Stomach (tissue), 4 donors: Measurements from ENCODE around the gene CFAP77.

Experiments used
- CTCF ChIP-seq, 7 experiments: fragments of 450-650 bp in 4 of 7; fragments of 200-600 bp in 3 of 7; sonication (generic) in 3 of 7; IDR thresholded peaks; one replicate each; pipeline ENCODE4 v1.5.1; 2016 to 2019; ENCODE audit warnings: antibody characterized with exemption in 7 of 7, control low read depth in 2 of 7, mild to moderate bottlenecking in 1 of 7
- POLR2A ChIP-seq, 4 donors: fragments of 450-650 bp; IDR thresholded peaks; one replicate each; pipeline ENCODE4 v1.6.1; 2016; ENCODE audit warnings: antibody characterized with exemption in 4 of 4, control low read depth in 2 of 4, mild to moderate bottlenecking in 1 of 4, moderate library complexity in 1 of 4

DNA sequence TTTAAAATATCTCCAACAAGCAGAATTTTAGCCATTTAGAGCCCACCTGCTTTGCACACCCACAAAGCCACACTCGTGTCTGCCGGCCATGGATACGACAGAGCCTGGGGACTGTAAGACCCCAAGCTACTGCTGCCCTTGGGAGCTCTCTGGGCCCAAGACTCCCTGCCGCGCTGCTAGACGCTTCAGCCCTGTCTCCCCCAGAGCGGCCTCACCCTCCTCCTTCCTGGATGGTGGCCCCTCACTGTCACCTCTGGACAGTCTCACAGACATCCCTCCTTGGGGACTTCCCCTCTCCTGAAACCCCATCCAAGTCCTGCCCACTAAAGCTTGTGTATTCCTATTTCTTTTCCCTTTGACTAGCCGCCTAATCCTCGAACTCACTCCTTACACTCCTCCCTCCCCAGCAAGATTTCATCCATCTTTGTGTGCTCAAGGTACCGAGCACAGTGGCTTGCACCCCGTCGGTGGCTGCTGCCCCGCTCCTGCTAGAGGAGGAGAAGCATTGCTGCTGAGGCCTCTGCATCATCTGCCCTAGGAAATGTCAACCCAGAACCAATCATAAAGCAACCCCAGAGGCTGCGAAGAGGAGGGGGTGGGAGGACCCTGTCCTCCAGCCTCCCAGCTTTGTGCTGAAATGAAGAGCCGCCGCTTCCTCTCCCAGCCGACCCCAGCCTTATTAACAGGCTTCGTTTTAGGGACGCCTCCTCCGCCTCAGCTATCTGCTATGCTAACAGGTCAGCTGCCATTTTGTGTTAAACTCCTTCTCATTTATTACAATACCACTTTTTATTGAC lies 71.2 kb downstream of the CFAP77 start:
- TF ChIP-seq CTCF (IDR thresholded peaks at IDR 0.05), result no peak
- no peak for TF ChIP-seq POLR2A (IDR thresholded peaks at IDR 0.05)
